ENCODE data around the gene TF.

TF gene

GRCh38 chr3:133831966-133832801, 86.0 kb downstream of the TF start:
- ATAC-seq (no peak), DNase-seq (no peak)
- Mint-ChIP-seq H3K27me3 (no peaks in the 10 kb centered on the region), H3K9me3 (no peaks in the 10 kb centered on the region), H3K4me3 (no peak overlapping the region), H3K27ac (no peak overlapping the region), H3K4me1 (no peaks in the 10 kb centered on the region)

- no peak for ATAC-seq
- H3K27ac Mint-ChIP-seq: no peak overlapping the region
- H3K27me3 Mint-ChIP-seq: no peaks in the 10 kb centered on the region
- H3K4me1 Mint-ChIP-seq: no peaks in the 10 kb centered on the region
- H3K4me3 Mint-ChIP-seq: no peak overlapping the region
- H3K9me3 Mint-ChIP-seq: no peaks in the 10 kb centered on the region
- DNase-seq: no peak
Observed at GRCh38 chr3:133832802-133833144, 86.6 kb downstream of the TF start.

- Mint-ChIP-seq H3K4me1 (no peaks in the 10 kb centered on the region), H3K9me3 (no peaks in the 10 kb centered on the region), H3K4me3 (no peak overlapping the region), H3K27me3 (no peaks in the 10 kb centered on the region), H3K27ac (peak overlapping the region in 1 of 2 donors; percentile 12)
- ATAC-seq: no peak
- DNase-seq: no peak
Observed at GRCh38 chr3:133833267-133833666, 87.1 kb downstream of the TF start.

- H3K4me3 Mint-ChIP-seq: no peak overlapping the region
- ATAC-seq (no peak), DNase-seq (no peak)
- H3K27me3 Mint-ChIP-seq: no peaks in the 10 kb centered on the region
- no peaks in the 10 kb centered on the region for H3K9me3 Mint-ChIP-seq
- H3K4me1 Mint-ChIP-seq: no peaks in the 10 kb centered on the region
- no peak overlapping the region for H3K27ac Mint-ChIP-seq
Observed at GRCh38 chr3:133833880-133834620, 87.9 kb downstream of the TF start.

- no peaks in the 10 kb centered on the region for H3K9me3 Mint-ChIP-seq
- DNase-seq: no peak
- no peaks in the 10 kb centered on the region for H3K27me3 Mint-ChIP-seq
- no peak overlapping the region for H3K27ac Mint-ChIP-seq
- no peak for ATAC-seq
- no peak overlapping the region for H3K4me3 Mint-ChIP-seq
- H3K4me1 Mint-ChIP-seq: no peaks in the 10 kb centered on the region
Observed at GRCh38 chr3:133834621-133835417, 88.6 kb downstream of the TF start.

GRCh38 chr3:133835418-133835743, 89.2 kb downstream of the TF start:
- DNase-seq: no peak
- ATAC-seq: no peak
- H3K9me3 Mint-ChIP-seq: no peaks in the 10 kb centered on the region
- no peaks in the 10 kb centered on the region for H3K4me1 Mint-ChIP-seq
- H3K27ac Mint-ChIP-seq: no peak overlapping the region
- no peaks in the 10 kb centered on the region for H3K27me3 Mint-ChIP-seq
- H3K4me3 Mint-ChIP-seq: no peak overlapping the region

GRCh38 chr3:133835961-133836360, 89.8 kb downstream of the TF start:
- H3K4me1 Mint-ChIP-seq: no peaks in the 10 kb centered on the region
- ATAC-seq (no peak), DNase-seq (no peak)
- no peaks in the 10 kb centered on the region for H3K9me3 Mint-ChIP-seq
- no peak overlapping the region for H3K4me3 Mint-ChIP-seq
- H3K27me3 Mint-ChIP-seq: no peaks in the 10 kb centered on the region
- no peak overlapping the region for H3K27ac Mint-ChIP-seq

GRCh38 chr3:133836497-133837158, 90.4 kb downstream of the TF start:
- Mint-ChIP-seq H3K27ac (peak overlapping the region in 1 of 2 donors; percentile 6), H3K27me3 (no peaks in the 10 kb centered on the region), H3K4me3 (no peak overlapping the region), H3K9me3 (no peaks in the 10 kb centered on the region), H3K4me1 (no peaks in the 10 kb centered on the region)
- ATAC-seq (no peak), DNase-seq (no peak)

GRCh38 chr3:133837487-133838295, 91.5 kb downstream of the TF start:
- Mint-ChIP-seq H3K9me3 (no peaks in the 10 kb centered on the region), H3K27me3 (no peaks in the 10 kb centered on the region), H3K27ac (no peak overlapping the region), H3K4me1 (no peaks in the 10 kb centered on the region), H3K4me3 (no peak overlapping the region)
- DNase-seq (no peak), ATAC-seq (no peak)

GRCh38 chr3:133838296-133838789, 92.2 kb downstream of the TF start:
- no peak for DNase-seq

GRCh38 chr3:133838916-133839800, 93.0 kb downstream of the TF start:
- Mint-ChIP-seq H3K9me3 (no peaks in the 10 kb centered on the region), H3K27ac (no peak overlapping the region), H3K27me3 (no peaks in the 10 kb centered on the region), H3K4me1 (no peaks in the 10 kb centered on the region), H3K4me3 (no peak overlapping the region)
- no peak for ATAC-seq
- no peak for DNase-seq

More at GRCh38 chr3:133838296-133838789, 92.2 kb downstream of the TF start:
- Mint-ChIP-seq H3K4me1 (no peaks in the 10 kb centered on the region), H3K27me3 (no peaks in the 10 kb centered on the region), H3K4me3 (no peak overlapping the region), H3K27ac (no peak overlapping the region), H3K9me3 (no peaks in the 10 kb centered on the region)
- no peak for ATAC-seq

GRCh38 chr3:133840055-133840737, 94.0 kb downstream of the TF start:
- Mint-ChIP-seq H3K27me3 (no peaks in the 10 kb centered on the region), H3K4me1 (no peaks in the 10 kb centered on the region), H3K9me3 (no peaks in the 10 kb centered on the region), H3K27ac (peak overlapping the region in 1 of 2 donors; percentile 37), H3K4me3 (no peak overlapping the region)
- ATAC-seq: peak; percentile 11
- DNase-seq: no peak

GRCh38 chr3:133840767-133841166, 94.6 kb downstream of the TF start:
- H3K9me3 Mint-ChIP-seq: no peaks in the 10 kb centered on the region
- no peaks in the 10 kb centered on the region for H3K4me1 Mint-ChIP-seq
- H3K27me3 Mint-ChIP-seq: no peaks in the 10 kb centered on the region
- H3K4me3 Mint-ChIP-seq: no peak overlapping the region
- H3K27ac Mint-ChIP-seq: no peak overlapping the region
- DNase-seq: no peak
- ATAC-seq: no peak
